Measurements from ENCODE around the gene ZNF554. TPM values are rescaled to one million over a fixed set of nuclear protein-coding genes. Genes with fewer than 3 reads are reported as not detected.

Gene ZNF554
- polyA plus RNA-seq, 2 of the 4 experiments (the other 2 are of a cell fraction), result 0.54 to 0.65 TPM

DNA sequence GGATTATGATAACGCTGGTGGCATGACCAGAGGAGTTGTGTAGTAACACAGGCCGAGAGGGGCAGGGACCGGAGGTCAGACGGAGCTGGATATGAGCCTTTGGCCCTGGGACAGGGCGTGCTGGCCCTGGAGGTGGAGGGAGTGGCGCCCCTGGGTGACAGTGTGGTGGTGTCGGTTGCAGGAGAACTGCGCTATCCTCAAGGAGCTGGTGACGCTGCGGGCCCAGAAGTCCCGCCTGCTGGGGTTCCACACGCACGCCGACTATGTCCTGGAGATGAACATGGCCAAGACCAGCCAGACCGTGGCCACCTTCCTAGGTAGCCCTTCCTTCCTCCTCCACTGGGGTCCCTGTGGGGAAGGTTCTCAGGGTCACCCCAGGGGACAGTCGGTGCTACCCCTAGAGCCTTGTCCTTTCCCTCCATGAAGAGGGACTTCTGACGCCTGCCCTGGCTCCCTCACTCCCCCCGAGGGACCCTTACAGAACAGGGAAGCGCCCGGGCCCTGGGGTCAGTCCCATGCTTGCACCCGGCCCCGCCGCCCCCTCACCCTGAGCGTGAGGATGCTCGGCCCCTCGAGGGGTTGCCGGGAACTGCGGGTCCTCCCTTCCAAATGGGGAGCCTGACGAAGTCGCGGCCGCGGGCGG lies 12.8 kb upstream of the ZNF554 start:
- 97% methylated on average over 11 of the region's 34 CpGs for WGBS (ENCODE audit: missing lambda C conversion rate)
- no peak for ATAC-seq
- no peaks in the 10 kb centered on the region for H3K9me3 ChIP-seq
- ChIA-PET POLR2A (no interaction called here), CTCF (no interaction called here)
- no peak for FAIRE-seq
- H3K27ac ChIP-seq, result no peak overlapping the region
- H3K4me3 ChIP-seq, result no peak overlapping the region
- DNase-seq (ENCODE audit: low read depth in 1 of 2, low spot score in 1 of 2), result no peak
- no peak overlapping the region for H3K4me2 ChIP-seq
- TF ChIP-seq EP300 (IDR thresholded peaks at IDR 0.05) (no peak), NFE2L2 (conservative IDR thresholded peaks at IDR 0.05; ENCODE audit: low read length) (no peak), ZFP36 (IDR thresholded peaks at IDR 0.05; ENCODE audit: borderline replicate concordance, partially characterized antibody) (no peak), TFCP2L1 (CRISPR knock-in tag; IDR thresholded peaks at IDR 0.05) (no peak), ZNF302 (CRISPR knock-in tag; IDR thresholded peaks at IDR 0.05) (no peak), HDAC2 (IDR thresholded peaks at IDR 0.05) (no peak), ZC3H11A (IDR thresholded peaks at IDR 0.05) (no peak), EHMT2 (IDR thresholded peaks at IDR 0.05; ENCODE audit: low read depth) (no peak), ESRRA (IDR thresholded peaks at IDR 0.05; ENCODE audit: borderline replicate concordance, low read length) (no peak), FOSB (CRISPR knock-in tag; IDR thresholded peaks at IDR 0.05) (no peak), JUNB (IDR thresholded peaks at IDR 0.05) (no peak), PHF8 (IDR thresholded peaks at IDR 0.05; ENCODE audit: borderline replicate concordance, low read depth) (no peak), HOXB13 (CRISPR knock-in tag; IDR thresholded peaks at IDR 0.05; ENCODE audit: low read depth) (no peak), FOXS1 (CRISPR knock-in tag; IDR thresholded peaks at IDR 0.05) (no peak), ZSCAN20 (CRISPR knock-in tag; IDR thresholded peaks at IDR 0.05) (no peak)
- TF ChIP-seq, protein P1, sequence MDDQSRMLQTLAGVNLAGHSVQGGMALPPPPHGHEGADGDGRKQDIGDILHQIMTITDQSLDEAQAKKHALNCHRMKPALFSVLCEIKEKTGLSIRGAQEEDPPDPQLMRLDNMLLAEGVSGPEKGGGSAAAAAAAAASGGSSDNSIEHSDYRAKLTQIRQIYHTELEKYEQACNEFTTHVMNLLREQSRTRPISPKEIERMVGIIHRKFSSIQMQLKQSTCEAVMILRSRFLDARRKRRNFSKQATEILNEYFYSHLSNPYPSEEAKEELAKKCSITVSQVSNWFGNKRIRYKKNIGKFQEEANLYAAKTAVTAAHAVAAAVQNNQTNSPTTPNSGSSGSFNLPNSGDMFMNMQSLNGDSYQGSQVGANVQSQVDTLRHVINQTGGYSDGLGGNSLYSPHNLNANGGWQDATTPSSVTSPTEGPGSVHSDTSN (IDR thresholded peaks at IDR 0.05), result no peak
- TF ChIP-seq, protein P2, sequence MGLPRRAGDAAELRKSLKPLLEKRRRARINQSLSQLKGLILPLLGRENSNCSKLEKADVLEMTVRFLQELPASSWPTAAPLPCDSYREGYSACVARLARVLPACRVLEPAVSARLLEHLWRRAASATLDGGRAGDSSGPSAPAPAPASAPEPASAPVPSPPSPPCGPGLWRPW (IDR thresholded peaks at IDR 0.05), result no peak
- TF ChIP-seq, protein P3, sequence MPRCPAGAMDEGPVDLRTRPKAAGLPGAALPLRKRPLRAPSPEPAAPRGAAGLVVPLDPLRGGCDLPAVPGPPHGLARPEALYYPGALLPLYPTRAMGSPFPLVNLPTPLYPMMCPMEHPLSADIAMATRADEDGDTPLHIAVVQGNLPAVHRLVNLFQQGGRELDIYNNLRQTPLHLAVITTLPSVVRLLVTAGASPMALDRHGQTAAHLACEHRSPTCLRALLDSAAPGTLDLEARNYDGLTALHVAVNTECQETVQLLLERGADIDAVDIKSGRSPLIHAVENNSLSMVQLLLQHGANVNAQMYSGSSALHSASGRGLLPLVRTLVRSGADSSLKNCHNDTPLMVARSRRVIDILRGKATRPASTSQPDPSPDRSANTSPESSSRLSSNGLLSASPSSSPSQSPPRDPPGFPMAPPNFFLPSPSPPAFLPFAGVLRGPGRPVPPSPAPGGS (IDR thresholded peaks at IDR 0.05), result no peak
- TF ChIP-seq, protein P4, sequence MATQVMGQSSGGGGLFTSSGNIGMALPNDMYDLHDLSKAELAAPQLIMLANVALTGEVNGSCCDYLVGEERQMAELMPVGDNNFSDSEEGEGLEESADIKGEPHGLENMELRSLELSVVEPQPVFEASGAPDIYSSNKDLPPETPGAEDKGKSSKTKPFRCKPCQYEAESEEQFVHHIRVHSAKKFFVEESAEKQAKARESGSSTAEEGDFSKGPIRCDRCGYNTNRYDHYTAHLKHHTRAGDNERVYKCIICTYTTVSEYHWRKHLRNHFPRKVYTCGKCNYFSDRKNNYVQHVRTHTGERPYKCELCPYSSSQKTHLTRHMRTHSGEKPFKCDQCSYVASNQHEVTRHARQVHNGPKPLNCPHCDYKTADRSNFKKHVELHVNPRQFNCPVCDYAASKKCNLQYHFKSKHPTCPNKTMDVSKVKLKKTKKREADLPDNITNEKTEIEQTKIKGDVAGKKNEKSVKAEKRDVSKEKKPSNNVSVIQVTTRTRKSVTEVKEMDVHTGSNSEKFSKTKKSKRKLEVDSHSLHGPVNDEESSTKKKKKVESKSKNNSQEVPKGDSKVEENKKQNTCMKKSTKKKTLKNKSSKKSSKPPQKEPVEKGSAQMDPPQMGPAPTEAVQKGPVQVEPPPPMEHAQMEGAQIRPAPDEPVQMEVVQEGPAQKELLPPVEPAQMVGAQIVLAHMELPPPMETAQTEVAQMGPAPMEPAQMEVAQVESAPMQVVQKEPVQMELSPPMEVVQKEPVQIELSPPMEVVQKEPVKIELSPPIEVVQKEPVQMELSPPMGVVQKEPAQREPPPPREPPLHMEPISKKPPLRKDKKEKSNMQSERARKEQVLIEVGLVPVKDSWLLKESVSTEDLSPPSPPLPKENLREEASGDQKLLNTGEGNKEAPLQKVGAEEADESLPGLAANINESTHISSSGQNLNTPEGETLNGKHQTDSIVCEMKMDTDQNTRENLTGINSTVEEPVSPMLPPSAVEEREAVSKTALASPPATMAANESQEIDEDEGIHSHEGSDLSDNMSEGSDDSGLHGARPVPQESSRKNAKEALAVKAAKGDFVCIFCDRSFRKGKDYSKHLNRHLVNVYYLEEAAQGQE (IDR thresholded peaks at IDR 0.05), result no peak
- no peaks in the 10 kb centered on the region for H3K4me1 ChIP-seq

DNA sequence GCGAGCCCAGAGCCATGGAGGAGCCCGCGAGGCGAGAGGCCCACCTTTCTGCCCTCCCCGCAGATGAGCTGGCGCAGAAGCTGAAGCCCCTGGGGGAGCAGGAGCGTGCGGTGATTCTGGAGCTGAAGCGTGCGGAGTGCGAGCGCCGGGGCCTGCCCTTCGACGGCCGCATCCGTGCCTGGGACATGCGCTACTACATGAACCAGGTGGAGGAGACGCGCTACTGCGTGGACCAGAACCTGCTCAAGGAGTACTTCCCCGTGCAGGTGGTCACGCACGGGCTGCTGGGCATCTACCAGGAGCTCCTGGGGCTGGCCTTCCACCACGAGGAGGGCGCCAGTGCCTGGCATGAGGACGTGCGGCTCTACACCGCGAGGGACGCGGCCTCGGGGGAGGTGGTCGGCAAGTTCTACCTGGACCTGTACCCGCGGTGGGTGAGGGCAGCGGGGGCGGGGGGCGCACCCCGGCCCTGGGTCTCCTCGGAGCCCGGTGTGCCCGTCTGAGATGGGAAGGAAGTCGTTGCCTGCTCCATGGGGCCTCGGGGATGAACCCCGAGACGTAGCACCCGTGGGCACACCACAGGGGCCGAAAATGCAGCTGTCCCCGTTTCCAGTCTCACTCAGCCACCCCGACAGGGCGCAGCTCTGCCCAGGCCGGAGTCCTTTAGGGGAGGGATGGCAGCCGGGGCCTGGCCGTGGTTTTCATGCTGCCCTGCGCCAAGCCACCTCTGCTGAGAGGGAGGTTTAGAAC lies 12.1 kb upstream of the ZNF554 start:
- Histone ChIP-seq H3K4me1 (no peaks in the 10 kb centered on the region), H3K9me3 (no peaks in the 10 kb centered on the region), H3K4me2 (no peak overlapping the region), H3K4me3 (no peak overlapping the region), H3K27ac (no peak overlapping the region)
- ChIA-PET POLR2A (no interaction called here), CTCF (no interaction called here)
- WGBS (ENCODE audit: missing lambda C conversion rate), result 97% methylated on average over 19 of the region's 56 CpGs
- no peak for FAIRE-seq
- no peak for DNase-seq (ENCODE audit: low read depth in 1 of 2, low spot score in 1 of 2)
- ATAC-seq, result no peak
- no peak for TF ChIP-seq ZFP36 (IDR thresholded peaks at IDR 0.05; ENCODE audit: borderline replicate concordance, partially characterized antibody)
- TF ChIP-seq, protein P5, sequence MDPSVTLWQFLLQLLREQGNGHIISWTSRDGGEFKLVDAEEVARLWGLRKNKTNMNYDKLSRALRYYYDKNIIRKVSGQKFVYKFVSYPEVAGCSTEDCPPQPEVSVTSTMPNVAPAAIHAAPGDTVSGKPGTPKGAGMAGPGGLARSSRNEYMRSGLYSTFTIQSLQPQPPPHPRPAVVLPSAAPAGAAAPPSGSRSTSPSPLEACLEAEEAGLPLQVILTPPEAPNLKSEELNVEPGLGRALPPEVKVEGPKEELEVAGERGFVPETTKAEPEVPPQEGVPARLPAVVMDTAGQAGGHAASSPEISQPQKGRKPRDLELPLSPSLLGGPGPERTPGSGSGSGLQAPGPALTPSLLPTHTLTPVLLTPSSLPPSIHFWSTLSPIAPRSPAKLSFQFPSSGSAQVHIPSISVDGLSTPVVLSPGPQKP (IDR thresholded peaks at IDR 0.05; ENCODE audit: low read depth, low read length), result no peak
- TF ChIP-seq RFX5 (IDR thresholded peaks at IDR 0.05), result no peak
- TF ChIP-seq KDM5A (IDR thresholded peaks at IDR 0.05), result no peak
- no peak for TF ChIP-seq HOXB13 (CRISPR knock-in tag; IDR thresholded peaks at IDR 0.05; ENCODE audit: low read depth)
- TF ChIP-seq FOSL2 (IDR thresholded peaks at IDR 0.05), result no peak
- TF ChIP-seq FOSL2 (CRISPR knock-in tag; IDR thresholded peaks at IDR 0.05), result no peak
- TF ChIP-seq, protein P1 (IDR thresholded peaks at IDR 0.05), result no peak
- TF ChIP-seq, protein P6, sequence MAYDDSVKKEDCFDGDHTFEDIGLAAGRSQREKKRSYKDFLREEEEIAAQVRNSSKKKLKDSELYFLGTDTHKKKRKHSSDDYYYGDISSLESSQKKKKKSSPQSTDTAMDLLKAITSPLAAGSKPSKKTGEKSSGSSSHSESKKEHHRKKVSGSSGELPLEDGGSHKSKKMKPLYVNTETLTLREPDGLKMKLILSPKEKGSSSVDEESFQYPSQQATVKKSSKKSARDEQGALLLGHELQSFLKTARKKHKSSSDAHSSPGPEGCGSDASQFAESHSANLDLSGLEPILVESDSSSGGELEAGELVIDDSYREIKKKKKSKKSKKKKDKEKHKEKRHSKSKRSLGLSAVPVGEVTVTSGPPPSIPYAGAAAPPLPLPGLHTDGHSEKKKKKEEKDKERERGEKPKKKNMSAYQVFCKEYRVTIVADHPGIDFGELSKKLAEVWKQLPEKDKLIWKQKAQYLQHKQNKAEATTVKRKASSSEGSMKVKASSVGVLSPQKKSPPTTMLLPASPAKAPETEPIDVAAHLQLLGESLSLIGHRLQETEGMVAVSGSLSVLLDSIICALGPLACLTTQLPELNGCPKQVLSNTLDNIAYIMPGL (CRISPR knock-in tag; IDR thresholded peaks at IDR 0.05; ENCODE audit: borderline replicate concordance), result no peak
- TF ChIP-seq ESRRA (IDR thresholded peaks at IDR 0.05; ENCODE audit: borderline replicate concordance, low read length), result no peak
- TF ChIP-seq HEYL (CRISPR knock-in tag; IDR thresholded peaks at IDR 0.05), result no peak
